PFSK-1 (cell line): Measurements from ENCODE around the gene CLEC16A.

Experiments
- FOXP2 ChIP-seq: optimal IDR thresholded peaks from 2 replicates; pipeline ENCODE3; 2011; ENCODE audit warnings: borderline replicate concordance, control low read depth, inconsistent platforms; ENCODE audit not compliant: insufficient read depth; ENCODE audit errors: extremely low read length, extremely low read depth
- POLR2AphosphoS5 ChIP-seq: IDR thresholded peaks from 2 replicates; pipeline ENCODE4 v1.6.1; 2012; ENCODE audit warnings: low read depth, mild to moderate bottlenecking, control low read depth, low read length, moderate library complexity
- SIN3A ChIP-seq: IDR thresholded peaks from 2 replicates; pipeline ENCODE4 v1.6.1; 2012; ENCODE audit warnings: mild to moderate bottlenecking, low read length, moderate library complexity, borderline replicate concordance; ENCODE audit not compliant: insufficient read depth
- TAF1 ChIP-seq: IDR thresholded peaks from 2 replicates; pipeline ENCODE4 v1.6.1; 2012; ENCODE audit warnings: low read length, control low read depth, borderline replicate concordance; ENCODE audit not compliant: insufficient read depth
- TF ChIP-seq, protein P1 (sequence below), 2 experiments: IDR thresholded peaks; 2 replicates each; pipeline versions ENCODE4 v1.6.1 to v1.8.0; 2011 to 2012; ENCODE audit warnings: low read depth in 2 of 2, low read length in 2 of 2, control low read depth in 1 of 2, inconsistent platforms in 1 of 2, mild to moderate bottlenecking in 1 of 2, moderate library complexity in 1 of 2; ENCODE audit not compliant: insufficient read depth in 1 of 2

CLEC16A gene

DNA sequence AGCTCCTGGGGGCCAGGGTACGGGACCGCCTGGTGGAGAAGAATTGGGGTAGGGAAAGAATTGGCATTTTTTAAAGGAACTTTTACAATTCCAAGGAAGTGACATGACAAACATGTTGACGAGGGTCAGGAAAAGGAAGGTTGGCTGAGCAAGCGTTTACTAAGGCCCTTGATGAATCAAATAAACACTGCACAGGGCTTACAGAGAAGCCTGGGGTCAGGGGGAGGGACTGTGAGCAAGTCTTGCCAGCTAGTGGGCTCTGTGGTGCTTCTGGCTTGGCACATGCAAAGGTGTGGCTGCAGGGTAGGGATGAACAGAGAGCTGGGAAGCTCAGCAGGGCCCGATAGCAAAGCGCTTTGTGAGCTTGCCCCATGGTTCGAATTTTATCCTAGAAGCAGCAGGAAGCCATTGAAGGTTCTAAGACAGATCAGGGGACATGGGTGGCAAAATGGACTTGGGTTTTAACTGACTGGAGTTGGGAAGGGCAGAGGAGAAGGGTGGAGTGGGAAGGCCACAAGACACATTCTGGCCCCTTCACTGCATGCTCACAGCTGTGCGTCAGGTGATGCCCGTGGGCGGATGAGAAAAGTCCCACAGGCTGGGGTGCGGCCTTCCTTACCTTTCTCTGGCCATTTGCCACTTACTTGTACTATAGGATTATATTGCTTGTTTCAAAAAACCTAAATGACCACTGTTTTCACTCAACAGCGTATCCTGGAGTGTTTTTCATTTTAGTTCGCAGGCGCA lies 193.8 kb downstream of the CLEC16A start:
- TF ChIP-seq FOXP2 = no peak
- TF ChIP-seq POLR2AphosphoS5 = no peak
- TF ChIP-seq, protein P1, sequence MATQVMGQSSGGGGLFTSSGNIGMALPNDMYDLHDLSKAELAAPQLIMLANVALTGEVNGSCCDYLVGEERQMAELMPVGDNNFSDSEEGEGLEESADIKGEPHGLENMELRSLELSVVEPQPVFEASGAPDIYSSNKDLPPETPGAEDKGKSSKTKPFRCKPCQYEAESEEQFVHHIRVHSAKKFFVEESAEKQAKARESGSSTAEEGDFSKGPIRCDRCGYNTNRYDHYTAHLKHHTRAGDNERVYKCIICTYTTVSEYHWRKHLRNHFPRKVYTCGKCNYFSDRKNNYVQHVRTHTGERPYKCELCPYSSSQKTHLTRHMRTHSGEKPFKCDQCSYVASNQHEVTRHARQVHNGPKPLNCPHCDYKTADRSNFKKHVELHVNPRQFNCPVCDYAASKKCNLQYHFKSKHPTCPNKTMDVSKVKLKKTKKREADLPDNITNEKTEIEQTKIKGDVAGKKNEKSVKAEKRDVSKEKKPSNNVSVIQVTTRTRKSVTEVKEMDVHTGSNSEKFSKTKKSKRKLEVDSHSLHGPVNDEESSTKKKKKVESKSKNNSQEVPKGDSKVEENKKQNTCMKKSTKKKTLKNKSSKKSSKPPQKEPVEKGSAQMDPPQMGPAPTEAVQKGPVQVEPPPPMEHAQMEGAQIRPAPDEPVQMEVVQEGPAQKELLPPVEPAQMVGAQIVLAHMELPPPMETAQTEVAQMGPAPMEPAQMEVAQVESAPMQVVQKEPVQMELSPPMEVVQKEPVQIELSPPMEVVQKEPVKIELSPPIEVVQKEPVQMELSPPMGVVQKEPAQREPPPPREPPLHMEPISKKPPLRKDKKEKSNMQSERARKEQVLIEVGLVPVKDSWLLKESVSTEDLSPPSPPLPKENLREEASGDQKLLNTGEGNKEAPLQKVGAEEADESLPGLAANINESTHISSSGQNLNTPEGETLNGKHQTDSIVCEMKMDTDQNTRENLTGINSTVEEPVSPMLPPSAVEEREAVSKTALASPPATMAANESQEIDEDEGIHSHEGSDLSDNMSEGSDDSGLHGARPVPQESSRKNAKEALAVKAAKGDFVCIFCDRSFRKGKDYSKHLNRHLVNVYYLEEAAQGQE (IDR thresholded peaks at IDR 0.05; ENCODE audit: insufficient read depth in 1 of 2, low read depth in 2 of 2, low read length in 2 of 2) = no peak
- no peak for TF ChIP-seq SIN3A
- no peak for TF ChIP-seq TAF1

- TF ChIP-seq POLR2AphosphoS5 (no peak), SIN3A (no peak)
Observed at GRCh38 chr16:11138769-11139325, 194.5 kb downstream of the CLEC16A start.

DNA sequence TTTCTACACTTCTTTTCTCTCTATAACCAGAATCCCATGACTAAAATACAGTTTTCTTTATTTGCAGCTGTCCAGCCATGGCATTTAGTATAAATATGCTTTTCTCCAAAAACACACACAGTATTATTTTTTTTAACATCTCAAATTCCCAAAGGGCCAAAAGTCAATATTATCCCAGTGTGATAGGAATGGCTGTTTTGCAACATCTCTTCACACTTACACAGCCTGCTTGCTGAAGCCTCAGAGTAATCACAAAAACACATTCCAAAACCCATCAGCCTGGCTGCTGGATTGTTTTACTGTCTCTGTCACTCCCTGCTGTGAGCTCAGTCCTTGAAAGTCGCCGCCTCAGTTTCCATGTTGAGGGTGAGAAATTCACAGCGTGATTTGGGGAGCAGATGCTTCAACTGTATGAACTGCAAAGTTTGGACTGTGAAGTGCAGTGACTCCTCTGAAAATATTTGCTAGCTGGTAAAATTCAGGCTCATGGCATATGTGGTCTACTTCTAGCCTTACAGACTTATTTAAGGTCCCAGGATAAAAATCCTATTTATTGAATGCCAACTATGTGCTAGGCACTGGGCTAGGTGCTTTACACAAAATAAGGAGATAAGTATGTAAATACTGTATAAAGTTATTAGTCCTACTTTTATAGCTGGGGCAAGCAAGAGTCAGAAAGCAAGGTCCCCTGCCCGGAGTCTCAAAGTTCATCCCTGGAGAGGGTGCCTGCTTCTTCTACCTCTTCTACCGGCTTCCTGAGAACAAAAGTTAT lies 195.1 kb downstream of the CLEC16A start:
- TF ChIP-seq TAF1 (no peak), SIN3A (no peak), FOXP2 (no peak), POLR2AphosphoS5 (no peak)
- TF ChIP-seq, protein P1 (IDR thresholded peaks at IDR 0.05; ENCODE audit: insufficient read depth in 1 of 2, low read depth in 2 of 2, low read length in 2 of 2) = no peak

GRCh38 chr16:11140098-11140375 lies 195.7 kb downstream of the CLEC16A start:
- TF ChIP-seq TAF1 (no peak), SIN3A (no peak), FOXP2 (no peak), POLR2AphosphoS5 (no peak)
- TF ChIP-seq, protein P1 (IDR thresholded peaks at IDR 0.05; ENCODE audit: insufficient read depth in 1 of 2, low read depth in 2 of 2, low read length in 2 of 2) = no peak

- TF ChIP-seq, protein P1 (IDR thresholded peaks at IDR 0.05; ENCODE audit: insufficient read depth in 1 of 2, low read depth in 2 of 2, low read length in 2 of 2) = no peak
- TF ChIP-seq TAF1 = no peak
- TF ChIP-seq FOXP2 = no peak
- no peak for TF ChIP-seq POLR2AphosphoS5
- TF ChIP-seq SIN3A = no peak
Observed at GRCh38 chr16:11140466-11140865, 196.1 kb downstream of the CLEC16A start.
